HG03139 (cell line): Measurements from ENCODE around the gene ABTB2.
"Not testable (repeated sequence)": the region's sequence is repeated elsewhere in the genome, so short reads cannot be mapped to it uniquely, and the experiment has no call there.

Source experiments
- ATAC-seq: cut with Tn5 transposase; IDR thresholded peaks from one replicate; pipeline ENCODE4 v1.9.1; 2021; ENCODE audit not compliant: unreplicated experiment

ABTB2 gene

GRCh38 chr11:34267013-34267412, 90.8 kb downstream of the ABTB2 start:
- no peak for ATAC-seq

- no peak for ATAC-seq
Measured at GRCh38 chr11:34266090-34266912, 91.5 kb downstream of the ABTB2 start.

- ATAC-seq, result no peak
Measured at GRCh38 chr11:34264303-34265110, 93.3 kb downstream of the ABTB2 start.

GRCh38 chr11:34263441-34264091, 94.2 kb downstream of the ABTB2 start:
- ATAC-seq, result no peak

GRCh38 chr11:34262531-34263081, 95.2 kb downstream of the ABTB2 start:
- ATAC-seq, result no peak

- ATAC-seq, result no peak
Measured at GRCh38 chr11:34261820-34262219, 96.0 kb downstream of the ABTB2 start.

GRCh38 chr11:34261095-34261494, 96.7 kb downstream of the ABTB2 start:
- ATAC-seq, result no peak

- ATAC-seq, result no peak
Measured at GRCh38 chr11:34260072-34260575, 97.7 kb downstream of the ABTB2 start.

GRCh38 chr11:34259087-34259486, 98.7 kb downstream of the ABTB2 start:
- no peak for ATAC-seq

GRCh38 chr11:34256626-34257025, 101.2 kb downstream of the ABTB2 start:
- no peak for ATAC-seq

- no peak for ATAC-seq
Measured at GRCh38 chr11:34256150-34256549, 101.7 kb downstream of the ABTB2 start.

GRCh38 chr11:34255101-34255500, 102.7 kb downstream of the ABTB2 start:
- ATAC-seq, result no peak

- no peak for ATAC-seq
Measured at GRCh38 chr11:34254011-34254410, 103.8 kb downstream of the ABTB2 start.

- ATAC-seq, result no peak
Measured at GRCh38 chr11:34252651-34253050, 105.2 kb downstream of the ABTB2 start.

GRCh38 chr11:34252015-34252414, 105.8 kb downstream of the ABTB2 start:
- ATAC-seq, result no peak

GRCh38 chr11:34251589-34251980, 106.2 kb downstream of the ABTB2 start:
- no peak for ATAC-seq

- ATAC-seq, result peak; percentile 69
Measured at GRCh38 chr11:34250732-34251588, 106.8 kb downstream of the ABTB2 start.

GRCh38 chr11:34250211-34250610, 107.6 kb downstream of the ABTB2 start:
- no peak for ATAC-seq

- no peak for ATAC-seq
Measured at GRCh38 chr11:34249439-34249838, 108.4 kb downstream of the ABTB2 start.

- ATAC-seq, result not testable (repeated sequence)
Measured at GRCh38 chr11:34246511-34246910, 111.3 kb downstream of the ABTB2 start.
